ENCODE data around the gene KLK3. TPM values are rescaled to one million over a fixed set of nuclear protein-coding genes. Genes with fewer than 3 reads are reported as not detected.

KLK3 gene
- not detected in 2 replicates for total RNA-seq

GRCh38 chr19:50854636-50855410 is at the start of gene KLK3:
Gene KLK3 (plus strand): TSS chr19:50854915. CDS start chr19:50854956, 41 bp downstream.

GRCh38 chr19:50823389-50824042 is 31.2 kb upstream of the KLK3 start, which contains the start of gene KLK1:
Gene KLK1 (minus strand): TSS chr19:50823787. CDS start chr19:50823748, 39 bp downstream.

GRCh38 chr19:50833117-50833801 is 21.5 kb upstream of the KLK3 start, which contains the start of gene KLK15:
Gene KLK15 (minus strand): TSS chr19:50833574. CDS start chr19:50831492, 2,082 bp downstream.

GRCh38 chr19:50873056-50873455 is 18.3 kb downstream of the KLK3 start, which contains the start of gene KLK2:
Gene KLK2 (plus strand): TSS chr19:50873439. CDS start chr19:50873474, 35 bp downstream.

Other genes with a start within 250 kb of the KLK3 start
- 0.11 and 0.25 TPM in 2 replicates for gene SYT3, start 215.0 kb upstream of the KLK3 start, total RNA-seq
- 0.22 TPM in 1 of 2 replicates, not detected in the other for gene C19orf81, start 205.5 kb upstream of the KLK3 start, total RNA-seq
- 13.0 and 26.0 TPM in 2 replicates for gene SHANK1, start 135.1 kb upstream of the KLK3 start, total RNA-seq
- gene CLEC11A, start 131.6 kb upstream of the KLK3 start, total RNA-seq, result 79.9 and 87.2 TPM in 2 replicates
- not detected in 2 replicates for gene GPR32, start 84.5 kb upstream of the KLK3 start, total RNA-seq
- not detected in 2 replicates for gene ACP4, start 64.5 kb upstream of the KLK3 start, total RNA-seq
- gene KLK1, start 31.1 kb upstream of the KLK3 start, total RNA-seq, result not detected in 2 replicates
- gene KLK15, start 21.3 kb upstream of the KLK3 start, total RNA-seq, result not detected in 2 replicates
- gene KLK2, start 18.5 kb downstream of the KLK3 start, total RNA-seq, result 0.22 TPM in 1 of 2 replicates, not detected in the other
- gene KLK4, start 56.5 kb downstream of the KLK3 start, total RNA-seq, result not detected in 2 replicates
- gene KLK5, start 98.1 kb downstream of the KLK3 start, total RNA-seq, result not detected in 2 replicates
- not detected in 2 replicates for gene KLK6, start 114.7 kb downstream of the KLK3 start, total RNA-seq
- not detected in 2 replicates for gene KLK7, start 129.0 kb downstream of the KLK3 start, total RNA-seq
- not detected in 2 replicates for gene KLK8, start 146.7 kb downstream of the KLK3 start, total RNA-seq
- not detected in 2 replicates for gene KLK10, start 164.8 kb downstream of the KLK3 start, total RNA-seq
- not detected in 2 replicates for gene KLK11, start 171.7 kb downstream of the KLK3 start, total RNA-seq
- gene KLK12, start 180.1 kb downstream of the KLK3 start, total RNA-seq, result not detected in 2 replicates
- gene KLK13, start 210.2 kb downstream of the KLK3 start, total RNA-seq, result not detected in 2 replicates
- gene KLK14, start 228.0 kb downstream of the KLK3 start, total RNA-seq, result not detected in 2 replicates

Measured in uterine smooth muscle cell (primary cell).